Hepatocyte (in vitro differentiated cells): Measurements from ENCODE around the gene TNNT2. TPM values are rescaled to one million over a fixed set of nuclear protein-coding genes. Genes with fewer than 3 reads are reported as not detected.

Source experiments
- DNase-seq: peaks from one replicate; pipeline ENCODE4 v3.0.0-alpha.2; 2016; ENCODE audit warnings: low spot score
- H2AFZ ChIP-seq: fragments of 200-600 bp; sonication (generic); 2 replicates; pipeline ENCODE4 v1.6.0; 2016; ENCODE audit warnings: antibody characterized with exemption, mild to moderate bottlenecking
- H3K27ac ChIP-seq: fragments of 200-600 bp; sonication (generic); 2 replicates; pipeline ENCODE4 v1.5.1; 2016; ENCODE audit warnings: mild to moderate bottlenecking
- H3K27me3 ChIP-seq: fragments of 200-600 bp; sonication (generic); 2 replicates; pipeline ENCODE4 v1.6.1; 2016
- H3K36me3 ChIP-seq: fragments of 200-600 bp; sonication (generic); replicated peaks from 2 replicates; pipeline ENCODE4 v1.5.1; 2016; ENCODE audit warnings: low read depth; ENCODE audit not compliant: insufficient read depth
- H3K4me1 ChIP-seq: fragments of 200-600 bp; sonication (generic); 2 replicates; pipeline ENCODE4 v1.5.1; 2016; ENCODE audit warnings: mild to moderate bottlenecking, moderate library complexity; ENCODE audit not compliant: insufficient read depth
- H3K4me2 ChIP-seq: fragments of 200-600 bp; sonication (generic); 2 replicates; pipeline ENCODE4 v1.6.0; 2016
- H3K4me3 ChIP-seq: fragments of 200-600 bp; sonication (generic); 2 replicates; pipeline ENCODE4 v1.5.1; 2016; ENCODE audit warnings: mild to moderate bottlenecking
- H3K79me2 ChIP-seq: fragments of 200-600 bp; sonication (generic); 2 replicates; pipeline ENCODE4 v1.6.0; 2017; ENCODE audit warnings: mild to moderate bottlenecking
- H3K9me2 ChIP-seq: fragments of 200-600 bp; sonication (generic); replicated peaks from 2 replicates; pipeline ENCODE4 v1.6.0; 2017; ENCODE audit warnings: mild to moderate bottlenecking; ENCODE audit not compliant: insufficient read depth
- H3K9me3 ChIP-seq: fragments of 200-600 bp; sonication (generic); 2 replicates; pipeline ENCODE4 v1.5.1; 2016; ENCODE audit warnings: low read depth, mild to moderate bottlenecking
- H4K20me1 ChIP-seq: fragments of 200-600 bp; sonication (generic); 2 replicates; pipeline ENCODE4 v1.6.0; 2016; ENCODE audit warnings: mild to moderate bottlenecking; ENCODE audit not compliant: insufficient read depth, poor library complexity, severe bottlenecking
- CTCF ChIP-seq: fragments of 200-600 bp; sonication (generic); IDR thresholded peaks from 2 replicates; pipeline ENCODE4 v1.5.1; 2016; ENCODE audit warnings: antibody characterized with exemption, mild to moderate bottlenecking; ENCODE audit not compliant: poor library complexity
- EZH2 ChIP-seq: fragments of 200-600 bp; sonication (generic); IDR thresholded peaks from 2 replicates; pipeline ENCODE4 v1.6.1; 2016; ENCODE audit warnings: antibody characterized with exemption, mild to moderate bottlenecking, borderline replicate concordance
- EZH2phosphoT487 ChIP-seq: fragments of 200-600 bp; sonication (generic); IDR thresholded peaks from one replicate; pipeline ENCODE4 v1.6.1; 2018; ENCODE audit warnings: antibody characterized with exemption, mild to moderate bottlenecking, low read depth, moderate library complexity; ENCODE audit not compliant: unreplicated experiment, severe bottlenecking
- WGBS: methylation state at CpG from one replicate; pipeline ENCODE4 v1.1.6; 2016; ENCODE audit warnings: low lambda C conversion rate; ENCODE audit errors: missing lambda C conversion rate; 5-methylcytosine and 5-hydroxymethylcytosine counted together
- polyA plus RNA-seq: library from polyadenylated mRNA; unstranded; fragments of >200 nt; fragmentation: Nextera tagmentation; extraction: Ambion mirVana; gene quantifications from 2 replicates; pipeline ENCODE4 v1.2.1, GENCODE V29; 2016
- total RNA-seq: library from RNA; depleted of rRNA; stranded (reverse); fragments of >200 nt; gene quantifications from 2 replicates; pipeline ENCODE4 v1.2.3, GENCODE V29; 2014

Gene TNNT2
- total and polyA plus RNA-seq, 2 experiments from 2014 or later, result 25.9 to 33.5 TPM

- H2AFZ ChIP-seq, result no peak overlapping the region
- no peaks in the 10 kb centered on the region for H3K9me2 ChIP-seq
- no peaks in the 10 kb centered on the region for H3K4me1 ChIP-seq
- DNase-seq, result no peak
- no peaks in the 10 kb centered on the region for H3K9me3 ChIP-seq
- H3K4me2 ChIP-seq, result no peak overlapping the region
- TF ChIP-seq CTCF, result no peak
- no peak for TF ChIP-seq EZH2phosphoT487
- TF ChIP-seq EZH2, result no peak
- H3K36me3 ChIP-seq, result no peaks in the 10 kb centered on the region
- H3K27ac ChIP-seq, result no peak overlapping the region
- WGBS, result 93% methylated on average over 13 of the region's 13 CpGs
- no peaks in the 10 kb centered on the region for H3K79me2 ChIP-seq
- H3K4me3 ChIP-seq, result no peak overlapping the region
- no peaks in the 10 kb centered on the region for H4K20me1 ChIP-seq
- H3K27me3 ChIP-seq, result no peaks in the 10 kb centered on the region
Measured at GRCh38 chr1:201317551-201317950, 59.9 kb downstream of the TNNT2 start.

- H2AFZ ChIP-seq, result no peak overlapping the region
- H3K4me3 ChIP-seq, result no peak overlapping the region
- no peaks in the 10 kb centered on the region for H3K27me3 ChIP-seq
- no peak for TF ChIP-seq CTCF
- TF ChIP-seq EZH2phosphoT487, result no peak
- TF ChIP-seq EZH2, result no peak
- H3K4me1 ChIP-seq, result no peaks in the 10 kb centered on the region
- no peak overlapping the region for H3K4me2 ChIP-seq
- WGBS, result 90% methylated on average over 5 of the region's 5 CpGs
- no peaks in the 10 kb centered on the region for H3K36me3 ChIP-seq
- no peaks in the 10 kb centered on the region for H3K9me3 ChIP-seq
- no peaks in the 10 kb centered on the region for H3K9me2 ChIP-seq
- H3K27ac ChIP-seq, result no peak overlapping the region
- H3K79me2 ChIP-seq, result no peaks in the 10 kb centered on the region
- DNase-seq, result no peak
- no peaks in the 10 kb centered on the region for H4K20me1 ChIP-seq
Measured at GRCh38 chr1:201316556-201316955, 60.9 kb downstream of the TNNT2 start.

DNA sequence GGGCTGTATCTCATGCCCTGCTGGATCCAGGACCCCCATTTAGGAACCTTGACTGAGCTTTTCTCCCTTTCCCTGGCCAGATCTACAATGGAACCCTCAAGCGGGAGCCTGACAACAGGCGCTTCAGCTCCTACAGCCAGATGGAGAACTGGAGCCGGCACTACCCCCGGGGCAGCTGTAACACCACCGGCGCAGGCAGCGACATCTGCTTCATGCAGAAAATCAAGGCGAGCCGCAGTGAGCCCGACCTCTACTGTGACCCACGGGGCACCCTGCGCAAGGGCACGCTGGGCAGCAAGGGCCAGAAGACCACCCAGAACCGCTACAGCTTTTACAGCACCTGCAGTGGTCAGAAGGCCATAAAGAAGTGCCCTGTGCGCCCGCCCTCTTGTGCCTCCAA lies 64.4 kb downstream of the TNNT2 start:
- DNase-seq, result no peak

More for the DNA sequence above, 64.4 kb downstream of the TNNT2 start:
- Histone ChIP-seq H3K4me2 (no peak overlapping the region), H2AFZ (no peak overlapping the region), H3K9me3 (no peaks in the 10 kb centered on the region), H3K4me1 (peaks cover 5% of the 10 kb centered on the region), H3K9me2 (no peaks in the 10 kb centered on the region), H3K27ac (no peak overlapping the region), H3K36me3 (no peaks in the 10 kb centered on the region), H3K27me3 (no peaks in the 10 kb centered on the region), H4K20me1 (no peaks in the 10 kb centered on the region), H3K4me3 (no peak overlapping the region), H3K79me2 (no peaks in the 10 kb centered on the region)
- TF ChIP-seq EZH2phosphoT487 (no peak), CTCF (no peak), EZH2 (no peak)
- WGBS, result 91% methylated on average over 16 of the region's 16 CpGs
